IPS-20b (cell line): ENCODE data around the gene ATP9B.

Experiments used
- H3K27ac ChIP-seq: one replicate; pipeline ENCODE4 v1.5.1; 2013; ENCODE audit warnings: low read length
- H3K27me3 ChIP-seq: 2 replicates; pipeline ENCODE4 v1.6.1; 2013; ENCODE audit warnings: mild to moderate bottlenecking, low read length, inconsistent platforms; ENCODE audit not compliant: insufficient read depth
- H3K36me3 ChIP-seq: 2 replicates; pipeline ENCODE4 v1.6.1; 2013; ENCODE audit warnings: low read depth, mild to moderate bottlenecking, inconsistent platforms, low read length, moderate library complexity; ENCODE audit not compliant: insufficient read depth
- H3K4me1 ChIP-seq: 2 replicates; pipeline ENCODE4 v1.6.1; 2013; ENCODE audit warnings: mild to moderate bottlenecking, control low read depth, inconsistent platforms, low read length, moderate library complexity; ENCODE audit not compliant: insufficient read depth
- H3K4me3 ChIP-seq: 2 replicates; pipeline ENCODE4 v1.5.1; 2013; ENCODE audit warnings: mild to moderate bottlenecking, low read length, inconsistent platforms
- H3K9ac ChIP-seq: 2 replicates; pipeline ENCODE4 v1.6.1; 2013; ENCODE audit warnings: low read depth, mild to moderate bottlenecking, inconsistent platforms, low read length, moderate library complexity
- H3K9me3 ChIP-seq: 2 replicates; pipeline ENCODE4 v1.6.1; 2013; ENCODE audit warnings: mild to moderate bottlenecking, low read depth, low read length, inconsistent platforms; ENCODE audit not compliant: insufficient read depth

ATP9B gene

GRCh38 chr18:79393181-79393634, 324.0 kb downstream of the ATP9B start:
- H3K27ac ChIP-seq: no peak overlapping the region

DNA sequence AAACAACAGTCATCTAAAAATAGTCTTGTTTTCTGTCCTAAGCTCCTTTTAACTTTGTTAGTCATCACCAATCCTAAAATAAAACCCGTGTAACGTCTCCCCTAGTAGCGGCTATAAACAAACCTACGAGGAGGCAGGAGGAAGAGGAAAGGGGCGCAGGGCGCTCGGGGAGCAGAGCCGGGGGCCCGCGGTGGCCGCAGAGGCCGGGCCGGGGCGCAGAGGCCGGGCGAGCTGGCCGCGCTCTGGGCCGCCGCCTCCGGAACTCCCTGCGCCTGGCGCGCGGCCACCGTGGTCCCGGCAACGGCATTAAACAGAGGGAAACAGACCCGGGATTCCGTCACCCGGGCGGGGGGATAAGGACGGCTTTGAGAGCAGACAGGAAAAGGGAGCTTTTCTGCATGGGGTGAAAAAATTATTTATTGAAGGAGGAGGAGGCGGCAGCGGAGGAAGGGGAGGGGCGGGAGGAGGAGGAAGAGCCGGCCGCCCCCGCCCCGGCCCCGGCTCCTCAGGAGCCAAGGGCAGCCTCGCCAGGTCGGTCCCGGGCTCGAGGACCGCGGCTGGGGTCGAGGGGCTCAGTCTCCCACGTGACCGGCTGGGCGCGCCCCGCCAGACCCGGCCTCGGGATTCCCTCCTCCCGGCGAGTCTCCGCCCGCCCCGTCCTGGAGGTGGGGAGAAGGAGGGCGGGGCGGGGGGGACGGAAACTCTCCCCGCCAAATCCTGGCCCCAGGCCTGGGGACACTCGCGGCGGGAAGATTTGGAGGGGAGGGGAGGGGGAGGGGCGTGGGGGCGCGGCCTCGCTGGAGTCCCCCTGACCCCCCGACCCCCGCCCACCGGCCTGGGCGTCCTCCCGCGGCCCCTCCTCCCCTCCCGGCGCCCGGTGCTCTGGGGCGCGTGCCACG, 324.7 kb downstream of the ATP9B start:
- Histone ChIP-seq H3K4me1 (0 out of 2 replicates have a peak, but pooled peaks cover 4% of the 10 kb centered on the region), H3K27me3 (peaks cover 92% of the 10 kb centered on the region), H3K27ac (no peak overlapping the region), H3K4me3 (peak overlapping the region; percentile 51; the same call in 1 of the 2 replicates), H3K9me3 (no peaks in the 10 kb centered on the region; the same call in 1 of the 2 replicates), H3K36me3 (no peaks in the 10 kb centered on the region), H3K9ac (no peak overlapping the region)

More at GRCh38 chr18:79393181-79393634, 324.0 kb downstream of the ATP9B start:
- Histone ChIP-seq H3K4me1 (0 out of 2 replicates have a peak, but pooled peaks cover 4% of the 10 kb centered on the region), H3K9me3 (no peaks in the 10 kb centered on the region; the same call in 1 of the 2 replicates), H3K27me3 (peaks cover 91% of the 10 kb centered on the region), H3K4me3 (peak overlapping the region; percentile 51; the same call in 1 of the 2 replicates), H3K36me3 (no peaks in the 10 kb centered on the region), H3K9ac (no peak overlapping the region)

DNA sequence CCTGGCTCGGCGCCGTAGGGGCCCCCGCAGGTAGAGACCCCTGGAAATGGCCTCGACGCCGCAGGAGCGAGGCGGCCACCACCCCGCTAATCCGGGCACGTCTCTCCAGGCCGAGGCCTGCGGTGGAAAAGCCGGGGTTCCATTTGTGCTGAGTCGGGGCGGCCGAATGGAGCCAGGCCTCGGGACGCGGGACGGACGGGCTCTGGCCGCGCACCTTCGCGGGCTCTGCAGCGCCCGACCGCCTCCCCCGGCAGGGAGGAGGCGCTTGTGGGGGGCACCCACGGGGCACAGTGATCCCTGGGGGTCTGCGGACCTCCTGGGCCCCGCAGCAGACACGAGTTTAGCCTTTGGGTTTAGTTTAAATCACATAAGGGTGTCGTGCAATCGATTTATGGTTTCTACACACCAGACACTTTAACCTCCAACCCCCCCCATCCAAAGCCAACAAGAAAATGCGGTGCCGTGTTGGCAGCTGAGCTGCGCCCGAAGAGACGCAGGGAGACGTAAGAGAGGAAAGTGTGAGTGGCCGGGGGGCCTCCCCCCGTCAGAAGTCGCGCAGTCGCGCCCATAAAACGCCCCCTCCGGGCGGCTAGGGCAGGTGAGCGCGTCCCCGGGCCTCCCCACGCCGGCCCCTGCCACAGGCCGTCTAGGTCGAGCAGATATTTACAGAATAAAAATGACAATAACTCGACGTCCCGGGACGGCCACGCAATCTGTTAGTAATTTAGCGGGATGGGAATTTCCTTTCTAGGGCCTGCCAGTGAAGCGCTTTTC, 325.5 kb downstream of the ATP9B start:
- H3K27me3 ChIP-seq: peaks cover 92% of the 10 kb centered on the region
- H3K27ac ChIP-seq: no peak overlapping the region

GRCh38 chr18:79395308-79395640, 326.1 kb downstream of the ATP9B start:
- Histone ChIP-seq H3K4me3 (peak overlapping the region; percentile 51; the same call in 1 of the 2 replicates), H3K27me3 (peaks cover 90% of the 10 kb centered on the region), H3K36me3 (no peaks in the 10 kb centered on the region), H3K4me1 (0 out of 2 replicates have a peak, but pooled peaks cover 4% of the 10 kb centered on the region), H3K27ac (no peak overlapping the region), H3K9me3 (no peaks in the 10 kb centered on the region; the same call in 1 of the 2 replicates), H3K9ac (no peak overlapping the region)

More for the DNA sequence above, 325.5 kb downstream of the ATP9B start:
- peak overlapping the region; percentile 51; the same call in 1 of the 2 replicates for H3K4me3 ChIP-seq
- no peak overlapping the region for H3K9ac ChIP-seq
- no peaks in the 10 kb centered on the region for H3K36me3 ChIP-seq
- no peaks in the 10 kb centered on the region; the same call in 1 of the 2 replicates for H3K9me3 ChIP-seq
- H3K4me1 ChIP-seq: 0 out of 2 replicates have a peak, but pooled peaks cover 4% of the 10 kb centered on the region

GRCh38 chr18:79395761-79396404, 326.7 kb downstream of the ATP9B start, which contains the start of gene NFATC1:
Gene NFATC1, plus strand, starts transcription at chr18:79395930. Its CDS starts 295 bp downstream, at chr18:79396225.
- Histone ChIP-seq H3K4me3 (peak within 1 kb of the TSS; percentile 51; the same call in 1 of the 2 replicates), H3K27ac (no peak within 1 kb of the TSS), H3K4me1 (0 out of 2 replicates have a peak, but pooled peaks cover 4% of the 10 kb centered on the region), H3K9ac (no peak within 1 kb of the TSS), H3K36me3 (no peaks in the 10 kb centered on the region), H3K9me3 (no peaks in the 10 kb centered on the region; the same call in 1 of the 2 replicates), H3K27me3 (peaks cover 84% of the 10 kb centered on the region)

DNA sequence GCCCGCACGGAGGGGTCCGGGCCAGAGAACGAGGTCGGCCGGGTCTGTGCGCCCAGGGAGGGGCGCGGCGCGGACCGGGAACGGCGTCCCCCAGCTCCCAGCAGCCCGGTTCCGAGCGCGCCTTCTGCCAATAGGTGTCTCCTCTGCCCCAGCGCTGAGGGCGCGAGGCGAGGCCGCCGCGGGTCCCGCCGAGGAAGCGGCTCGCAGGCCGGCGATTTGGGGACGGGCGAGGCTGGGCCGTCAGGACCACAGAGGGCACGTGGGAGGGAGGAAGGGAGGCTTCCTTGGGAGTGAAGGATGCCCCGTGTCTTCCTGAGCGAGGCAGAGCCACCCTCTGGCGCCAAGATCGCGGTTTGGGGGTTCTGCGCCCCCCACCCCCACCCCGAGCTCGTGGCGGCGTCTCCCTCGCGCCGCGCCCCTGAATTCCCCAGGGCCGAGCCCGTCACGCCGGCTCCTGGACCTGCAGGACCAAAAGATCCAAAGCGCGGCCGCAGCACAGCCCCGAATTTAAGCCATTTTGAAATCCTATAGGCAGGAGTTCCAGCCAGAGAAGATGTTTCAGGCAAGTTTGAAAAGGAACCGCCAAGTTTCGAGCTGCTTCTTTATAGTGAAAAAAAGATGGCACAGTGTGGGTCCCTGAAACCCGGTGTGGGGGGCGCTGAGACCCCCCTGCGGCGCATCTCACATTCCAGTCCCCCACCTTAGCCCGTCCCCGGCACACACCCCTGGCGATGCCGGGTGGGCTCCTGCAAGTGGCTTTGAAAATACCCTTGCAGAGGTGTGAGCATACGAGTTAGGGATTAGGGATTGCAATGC, 327.4 kb downstream of the ATP9B start:
- Histone ChIP-seq H3K4me1 (0 out of 2 replicates have a peak, but pooled peaks cover 4% of the 10 kb centered on the region), H3K9ac (no peak overlapping the region)

GRCh38 chr18:79397247-79397829, 328.1 kb downstream of the ATP9B start:
- H3K9ac ChIP-seq: no peak overlapping the region
- H3K4me3 ChIP-seq: no peak overlapping the region
- H3K9me3 ChIP-seq: no peaks in the 10 kb centered on the region; the same call in 1 of the 2 replicates
- H3K36me3 ChIP-seq: no peaks in the 10 kb centered on the region
- 0 out of 2 replicates have a peak, but pooled peaks cover 4% of the 10 kb centered on the region for H3K4me1 ChIP-seq
- H3K27ac ChIP-seq: no peak overlapping the region
- peaks cover 69% of the 10 kb centered on the region for H3K27me3 ChIP-seq

More for the DNA sequence above, 327.4 kb downstream of the ATP9B start:
- Histone ChIP-seq H3K4me3 (peak overlapping the region; percentile 42; the same call in 1 of the 2 replicates), H3K36me3 (no peaks in the 10 kb centered on the region), H3K9me3 (no peaks in the 10 kb centered on the region; the same call in 1 of the 2 replicates), H3K27me3 (peaks cover 76% of the 10 kb centered on the region), H3K27ac (no peak overlapping the region)

DNA sequence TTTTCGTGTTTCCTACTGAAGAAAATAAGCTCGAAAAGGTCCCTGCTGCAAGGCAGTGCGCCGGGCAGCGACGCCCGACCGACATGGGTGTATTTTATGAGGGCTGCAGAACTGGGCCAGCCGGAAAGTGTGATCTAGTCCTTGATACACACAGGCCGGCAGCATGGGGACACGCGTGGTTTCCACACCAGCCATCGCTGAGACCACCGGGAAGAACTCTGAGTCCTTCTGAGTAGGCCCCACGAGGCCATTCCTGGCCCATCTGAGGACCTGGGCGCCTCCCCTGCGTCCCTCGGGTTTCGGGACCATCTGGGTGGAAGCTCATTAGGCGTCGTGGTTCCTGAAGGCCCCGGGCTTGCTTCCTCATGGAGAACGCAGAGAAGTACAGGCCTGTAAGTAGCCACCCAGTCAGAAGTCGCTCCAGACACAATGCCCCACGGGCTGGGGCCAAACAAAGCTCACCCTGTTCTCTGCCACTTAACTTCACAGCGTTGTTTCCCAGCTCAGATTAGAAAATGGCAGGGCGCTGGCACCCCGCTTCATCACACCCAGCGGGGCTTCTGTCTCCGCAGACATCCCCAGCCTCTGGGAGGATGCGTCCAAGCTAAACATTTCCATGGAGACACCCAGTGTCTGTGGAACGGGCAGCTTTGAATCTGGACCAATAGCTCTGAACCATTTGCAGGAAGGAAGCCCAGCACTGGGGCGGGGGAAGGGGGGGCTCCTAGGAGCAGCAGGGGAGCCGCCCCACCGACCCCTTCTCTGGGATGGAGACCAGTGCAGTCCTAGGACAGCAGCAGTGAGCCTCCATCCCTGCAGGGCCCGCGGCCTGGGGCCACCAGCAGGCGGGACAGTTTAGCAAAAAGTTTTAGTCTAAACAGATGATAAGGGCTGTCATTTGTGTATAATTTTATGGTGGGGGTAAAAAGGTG, 328.9 kb downstream of the ATP9B start:
- no peak overlapping the region for H3K4me3 ChIP-seq
- H3K27ac ChIP-seq: no peak overlapping the region
- no peaks in the 10 kb centered on the region for H3K36me3 ChIP-seq
- peaks cover 62% of the 10 kb centered on the region for H3K27me3 ChIP-seq
- no peaks in the 10 kb centered on the region for H3K4me1 ChIP-seq
- no peak overlapping the region for H3K9ac ChIP-seq
- H3K9me3 ChIP-seq: no peaks in the 10 kb centered on the region; the same call in 1 of the 2 replicates

GRCh38 chr18:79399275-79400081, 330.3 kb downstream of the ATP9B start:
- H3K4me1 ChIP-seq: no peaks in the 10 kb centered on the region
- H3K4me3 ChIP-seq: peak overlapping the region; percentile 45; the same call in 1 of the 2 replicates

More at GRCh38 chr18:79399275-79400081, 330.3 kb downstream of the ATP9B start:
- no peaks in the 10 kb centered on the region; the same call in 1 of the 2 replicates for H3K9me3 ChIP-seq
- H3K27ac ChIP-seq: no peak overlapping the region
- H3K36me3 ChIP-seq: no peaks in the 10 kb centered on the region
- peaks cover 50% of the 10 kb centered on the region for H3K27me3 ChIP-seq
- H3K9ac ChIP-seq: no peak overlapping the region
